ENCODE data around the gene OR51A7.

DNA sequence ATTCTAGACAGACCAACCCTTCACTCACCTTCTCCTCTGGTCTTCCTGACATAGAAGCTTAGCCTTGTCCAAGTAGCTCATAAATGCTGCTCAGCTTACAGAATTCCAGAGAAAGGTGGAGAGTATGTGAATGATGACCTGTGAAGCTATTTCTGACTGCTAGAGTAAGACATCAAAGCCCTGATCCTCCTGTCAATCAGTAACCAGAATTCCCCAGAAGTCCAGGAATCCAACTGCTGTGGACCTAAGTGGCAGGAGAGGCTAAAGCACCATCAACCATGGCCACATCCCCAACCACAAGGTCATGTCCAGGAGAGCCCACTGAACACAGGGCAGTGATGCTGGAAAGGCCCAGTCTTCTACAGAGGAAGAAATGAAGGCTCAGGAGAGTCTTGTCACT is 13.0 kb downstream of the OR51A7 start:
- TF ChIP-seq YY1 (IDR thresholded peaks at IDR 0.05; ENCODE audit: extremely low read depth, insufficient replicate concordance, low read depth, low read length), result no peak
- no peak for TF ChIP-seq EZH2phosphoT487 (IDR thresholded peaks at IDR 0.05; ENCODE audit: borderline replicate concordance)
- no peak for TF ChIP-seq SIN3A (IDR thresholded peaks at IDR 0.05; ENCODE audit: low read depth)
